ENCODE measurements around the gene RIN3. TPM values are rescaled to one million over a fixed set of nuclear protein-coding genes. Genes with fewer than 3 reads are reported as not detected.

The RIN3 gene, protein sequence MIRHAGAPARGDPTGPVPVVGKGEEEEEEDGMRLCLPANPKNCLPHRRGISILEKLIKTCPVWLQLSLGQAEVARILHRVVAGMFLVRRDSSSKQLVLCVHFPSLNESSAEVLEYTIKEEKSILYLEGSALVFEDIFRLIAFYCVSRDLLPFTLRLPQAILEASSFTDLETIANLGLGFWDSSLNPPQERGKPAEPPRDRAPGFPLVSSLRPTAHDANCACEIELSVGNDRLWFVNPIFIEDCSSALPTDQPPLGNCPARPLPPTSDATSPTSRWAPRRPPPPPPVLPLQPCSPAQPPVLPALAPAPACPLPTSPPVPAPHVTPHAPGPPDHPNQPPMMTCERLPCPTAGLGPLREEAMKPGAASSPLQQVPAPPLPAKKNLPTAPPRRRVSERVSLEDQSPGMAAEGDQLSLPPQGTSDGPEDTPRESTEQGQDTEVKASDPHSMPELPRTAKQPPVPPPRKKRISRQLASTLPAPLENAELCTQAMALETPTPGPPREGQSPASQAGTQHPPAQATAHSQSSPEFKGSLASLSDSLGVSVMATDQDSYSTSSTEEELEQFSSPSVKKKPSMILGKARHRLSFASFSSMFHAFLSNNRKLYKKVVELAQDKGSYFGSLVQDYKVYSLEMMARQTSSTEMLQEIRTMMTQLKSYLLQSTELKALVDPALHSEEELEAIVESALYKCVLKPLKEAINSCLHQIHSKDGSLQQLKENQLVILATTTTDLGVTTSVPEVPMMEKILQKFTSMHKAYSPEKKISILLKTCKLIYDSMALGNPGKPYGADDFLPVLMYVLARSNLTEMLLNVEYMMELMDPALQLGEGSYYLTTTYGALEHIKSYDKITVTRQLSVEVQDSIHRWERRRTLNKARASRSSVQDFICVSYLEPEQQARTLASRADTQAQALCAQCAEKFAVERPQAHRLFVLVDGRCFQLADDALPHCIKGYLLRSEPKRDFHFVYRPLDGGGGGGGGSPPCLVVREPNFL
- 20.0 to 28.3 TPM (median 25.7 TPM) in 5 replicates for total RNA-seq (2022; extraction: Qiagen RNA extraction; ENCODE audit: low read depth)

DNA sequence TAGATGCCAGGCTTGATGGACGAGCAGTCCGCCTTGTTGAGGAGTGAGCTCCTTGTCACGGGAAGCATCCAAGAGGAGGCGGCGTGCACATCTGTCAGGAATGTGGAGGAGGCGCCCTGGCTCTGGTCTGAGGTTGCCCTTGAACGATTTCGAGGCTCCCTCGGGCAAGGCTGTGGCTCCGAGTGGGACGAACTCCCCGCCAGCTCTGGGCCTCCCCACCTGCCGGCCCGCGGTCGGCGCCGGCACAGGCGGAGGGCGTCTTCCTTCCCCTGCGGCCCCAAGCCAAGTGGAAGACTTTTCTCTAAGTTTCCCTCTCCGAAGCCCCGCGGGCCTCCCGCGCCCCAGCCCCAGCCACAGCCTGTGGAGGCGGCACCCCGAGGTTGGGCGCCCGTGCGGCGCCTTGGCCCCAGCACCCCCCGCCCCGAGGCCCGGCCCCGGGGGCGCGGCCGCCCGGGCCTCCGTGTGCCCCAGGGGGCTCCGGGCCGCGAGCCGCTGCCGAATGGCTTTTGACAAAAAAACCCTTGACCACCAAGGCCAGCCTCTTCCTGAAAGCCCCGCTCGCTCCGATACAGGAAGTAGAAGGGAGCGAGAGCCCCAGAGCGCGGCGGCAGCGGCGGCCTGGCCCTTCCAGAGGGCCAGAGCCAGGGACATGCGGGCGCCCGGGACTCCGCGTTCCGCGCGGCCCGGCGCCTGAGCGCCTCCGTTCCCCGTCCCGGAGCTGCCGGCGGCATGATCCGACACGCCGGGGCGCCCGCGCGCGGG is at the start of gene RIN3:
Gene RIN3 (plus strand): TSS at position 578 of the 762 bp plus-strand sequence. CDS start 152 bp downstream, at position 730.

Other genes starting within 250 kb of the RIN3 start
- gene SLC24A4, start 190.6 kb upstream of the RIN3 start, total RNA-seq (2022; extraction: Qiagen RNA extraction; ENCODE audit: low read depth) = 0.09 to 0.34 TPM (median 0.18 TPM) in 5 replicates
- 55.6 to 62.6 TPM (median 61.6 TPM) in 5 replicates for gene LGMN, start 234.8 kb downstream of the RIN3 start, total RNA-seq (2022; extraction: Qiagen RNA extraction; ENCODE audit: low read depth)

Measured in A549 treated with CpdA at 1 μM for 4 hours (cell line).